GM23248 (cell line): Measurements from ENCODE around the gene SLC43A2.

Experiments used
- EZH2 ChIP-seq: fragments of 200-600 bp; sonication (generic); IDR thresholded peaks from 2 replicates; pipeline ENCODE4 v1.6.1; 2018; ENCODE audit warnings: antibody characterized with exemption, mild to moderate bottlenecking; ENCODE audit not compliant: insufficient read depth, poor library complexity, severe bottlenecking
- EZH2phosphoT487 ChIP-seq: fragments of 200-600 bp; sonication (generic); IDR thresholded peaks from 2 replicates; pipeline ENCODE4 v1.6.1; 2018; ENCODE audit warnings: antibody characterized with exemption, moderate library complexity, mild to moderate bottlenecking, low read depth; ENCODE audit not compliant: insufficient read depth

GRCh38 chr17:1578029-1578428, 50.6 kb downstream of the SLC43A2 start:
- TF ChIP-seq EZH2 (no peak), EZH2phosphoT487 (no peak)
